Measurements from ENCODE around the gene GTF3C5. TPM values are rescaled to one million over a fixed set of nuclear protein-coding genes. Genes with fewer than 3 reads are reported as not detected.

The GTF3C5 gene
- total RNA-seq, 1 donor from 2014 or later = 65.1 TPM

DNA sequence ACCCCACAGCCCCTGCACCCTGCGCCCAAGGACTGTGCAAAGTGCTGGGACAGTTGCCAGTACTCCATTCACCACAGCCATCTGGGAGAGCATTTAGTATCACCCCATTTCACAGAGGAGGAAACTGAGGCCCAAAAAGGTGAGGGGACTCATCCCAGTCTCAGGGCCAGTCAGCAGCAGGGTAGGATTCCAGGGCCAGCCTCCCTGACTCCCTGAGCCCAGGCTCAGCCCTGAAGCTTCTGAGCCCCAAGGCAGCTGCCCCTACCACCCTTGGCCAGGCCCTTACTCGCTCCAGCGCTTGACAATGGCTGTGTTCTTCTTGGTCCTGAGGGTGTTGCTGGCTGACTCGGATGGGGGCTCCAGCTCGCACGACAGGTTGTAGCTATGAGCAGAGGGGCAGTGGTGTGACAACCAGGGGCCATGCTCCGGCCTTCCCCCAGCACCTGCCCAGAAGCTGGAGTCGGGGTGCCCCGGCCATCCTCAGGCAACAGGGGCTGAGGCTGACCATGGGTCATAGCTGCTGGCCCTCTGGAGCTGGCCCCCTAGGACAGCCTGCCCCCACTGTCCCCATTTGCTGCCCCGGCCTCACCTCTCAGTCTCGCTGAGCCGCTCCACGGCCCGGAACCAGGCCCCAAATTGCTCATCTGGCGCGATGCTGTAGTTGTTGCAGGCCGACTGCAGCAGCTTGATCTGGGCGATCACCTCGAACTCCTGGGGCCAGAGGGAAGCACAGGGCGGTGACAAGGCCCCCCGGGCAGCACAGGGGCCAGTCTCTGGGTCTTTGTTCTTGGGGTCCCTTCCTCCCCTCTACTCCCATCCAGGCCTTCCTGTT, 71.6 kb downstream of the GTF3C5 start:
- Mint-ChIP-seq H3K4me1 (ENCODE audit: unreplicated experiment) (peaks cover 2% of the 10 kb centered on the region), H3K27me3 (ENCODE audit: unreplicated experiment) (no peaks in the 10 kb centered on the region), H3K9me3 (ENCODE audit: unreplicated experiment) (no peaks in the 10 kb centered on the region), H3K4me3 (ENCODE audit: unreplicated experiment) (no peak overlapping the region), H3K36me3 (ENCODE audit: unreplicated experiment) (peaks cover 47% of the 10 kb centered on the region), H3K27ac (ENCODE audit: unreplicated experiment) (no peak overlapping the region)
- TF ChIP-seq, protein P1, sequence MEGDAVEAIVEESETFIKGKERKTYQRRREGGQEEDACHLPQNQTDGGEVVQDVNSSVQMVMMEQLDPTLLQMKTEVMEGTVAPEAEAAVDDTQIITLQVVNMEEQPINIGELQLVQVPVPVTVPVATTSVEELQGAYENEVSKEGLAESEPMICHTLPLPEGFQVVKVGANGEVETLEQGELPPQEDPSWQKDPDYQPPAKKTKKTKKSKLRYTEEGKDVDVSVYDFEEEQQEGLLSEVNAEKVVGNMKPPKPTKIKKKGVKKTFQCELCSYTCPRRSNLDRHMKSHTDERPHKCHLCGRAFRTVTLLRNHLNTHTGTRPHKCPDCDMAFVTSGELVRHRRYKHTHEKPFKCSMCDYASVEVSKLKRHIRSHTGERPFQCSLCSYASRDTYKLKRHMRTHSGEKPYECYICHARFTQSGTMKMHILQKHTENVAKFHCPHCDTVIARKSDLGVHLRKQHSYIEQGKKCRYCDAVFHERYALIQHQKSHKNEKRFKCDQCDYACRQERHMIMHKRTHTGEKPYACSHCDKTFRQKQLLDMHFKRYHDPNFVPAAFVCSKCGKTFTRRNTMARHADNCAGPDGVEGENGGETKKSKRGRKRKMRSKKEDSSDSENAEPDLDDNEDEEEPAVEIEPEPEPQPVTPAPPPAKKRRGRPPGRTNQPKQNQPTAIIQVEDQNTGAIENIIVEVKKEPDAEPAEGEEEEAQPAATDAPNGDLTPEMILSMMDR (IDR thresholded peaks at IDR 0.05) = no peak
- DNase-seq (ENCODE audit: extremely low spot score, unreplicated experiment) = no peak

DNA sequence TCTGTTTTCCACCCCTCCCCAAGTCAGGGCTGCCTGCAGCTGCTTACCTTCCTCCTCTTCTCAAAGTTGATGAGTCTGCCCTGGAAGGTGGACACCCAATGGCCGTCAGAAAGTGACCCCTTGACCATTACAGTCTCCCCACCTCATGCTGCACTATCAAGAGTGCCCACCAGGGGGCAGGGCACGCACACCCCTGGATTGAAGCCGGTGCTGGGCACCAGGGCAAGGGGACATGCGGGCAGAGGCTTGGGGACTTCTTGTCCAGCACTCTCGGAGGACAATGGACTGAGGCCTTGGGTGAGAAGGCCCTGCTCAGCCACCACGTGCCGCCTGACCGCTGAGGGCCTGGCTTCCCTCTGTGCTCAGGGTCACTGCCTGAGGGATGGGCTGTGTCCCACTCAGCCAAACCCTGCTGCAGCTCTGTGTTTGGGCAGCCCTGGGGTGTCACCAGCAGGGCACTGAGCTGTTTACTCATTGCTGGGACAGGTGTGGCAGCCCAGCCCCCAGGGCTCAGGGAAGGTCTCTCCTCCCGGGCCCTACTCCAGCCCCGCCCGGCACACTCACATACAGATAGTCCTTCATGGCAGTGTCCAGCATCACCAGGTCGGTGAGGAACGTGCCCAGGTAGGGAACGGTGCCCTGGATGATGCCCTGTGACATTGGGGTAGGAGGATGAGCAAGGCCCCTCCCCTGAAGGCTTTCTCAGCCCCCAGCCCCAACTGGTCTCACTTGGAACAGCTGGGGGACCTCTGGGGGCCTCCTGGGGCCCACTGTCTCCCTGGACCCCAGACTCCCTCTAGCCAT, 72.6 kb downstream of the GTF3C5 start:
- Mint-ChIP-seq H3K4me1 (ENCODE audit: unreplicated experiment) (peaks cover 2% of the 10 kb centered on the region), H3K27me3 (ENCODE audit: unreplicated experiment) (no peaks in the 10 kb centered on the region), H3K4me3 (ENCODE audit: unreplicated experiment) (no peak overlapping the region), H3K36me3 (ENCODE audit: unreplicated experiment) (peaks cover 43% of the 10 kb centered on the region), H3K9me3 (ENCODE audit: unreplicated experiment) (no peaks in the 10 kb centered on the region), H3K27ac (ENCODE audit: unreplicated experiment) (no peak overlapping the region)
- TF ChIP-seq, protein P1 (IDR thresholded peaks at IDR 0.05) = peak; percentile 94
- DNase-seq (ENCODE audit: extremely low spot score, unreplicated experiment) = no peak

DNA sequence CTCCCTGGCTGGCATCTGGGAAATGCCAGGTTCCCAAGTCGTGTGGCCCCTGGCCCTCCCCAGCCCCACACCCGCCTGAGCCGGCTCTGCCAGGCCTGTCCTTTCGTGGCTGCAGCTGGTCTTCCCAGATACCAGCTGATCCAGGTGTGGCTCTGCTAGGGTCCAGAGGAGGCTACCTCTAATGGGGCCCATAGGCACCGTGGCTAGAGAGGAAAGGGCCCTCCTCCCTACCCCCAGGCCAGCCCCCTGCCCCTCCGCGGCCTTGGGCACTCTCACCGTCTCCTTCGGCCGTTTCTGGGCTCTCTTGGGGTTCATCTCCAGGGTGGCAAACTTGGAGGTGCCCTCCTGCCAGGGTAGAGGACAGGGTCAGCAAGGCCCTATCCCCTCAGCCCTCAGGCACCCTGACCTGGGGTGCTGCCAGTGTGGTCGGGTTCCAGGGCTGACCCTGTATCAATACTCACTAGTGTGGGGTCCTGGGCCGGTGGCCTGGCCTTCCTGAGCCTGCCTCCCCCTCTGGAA, 73.2 kb downstream of the GTF3C5 start:
- Mint-ChIP-seq H3K27me3 (ENCODE audit: unreplicated experiment) (no peaks in the 10 kb centered on the region), H3K36me3 (ENCODE audit: unreplicated experiment) (peaks cover 37% of the 10 kb centered on the region), H3K4me3 (ENCODE audit: unreplicated experiment) (no peak overlapping the region)

DNA sequence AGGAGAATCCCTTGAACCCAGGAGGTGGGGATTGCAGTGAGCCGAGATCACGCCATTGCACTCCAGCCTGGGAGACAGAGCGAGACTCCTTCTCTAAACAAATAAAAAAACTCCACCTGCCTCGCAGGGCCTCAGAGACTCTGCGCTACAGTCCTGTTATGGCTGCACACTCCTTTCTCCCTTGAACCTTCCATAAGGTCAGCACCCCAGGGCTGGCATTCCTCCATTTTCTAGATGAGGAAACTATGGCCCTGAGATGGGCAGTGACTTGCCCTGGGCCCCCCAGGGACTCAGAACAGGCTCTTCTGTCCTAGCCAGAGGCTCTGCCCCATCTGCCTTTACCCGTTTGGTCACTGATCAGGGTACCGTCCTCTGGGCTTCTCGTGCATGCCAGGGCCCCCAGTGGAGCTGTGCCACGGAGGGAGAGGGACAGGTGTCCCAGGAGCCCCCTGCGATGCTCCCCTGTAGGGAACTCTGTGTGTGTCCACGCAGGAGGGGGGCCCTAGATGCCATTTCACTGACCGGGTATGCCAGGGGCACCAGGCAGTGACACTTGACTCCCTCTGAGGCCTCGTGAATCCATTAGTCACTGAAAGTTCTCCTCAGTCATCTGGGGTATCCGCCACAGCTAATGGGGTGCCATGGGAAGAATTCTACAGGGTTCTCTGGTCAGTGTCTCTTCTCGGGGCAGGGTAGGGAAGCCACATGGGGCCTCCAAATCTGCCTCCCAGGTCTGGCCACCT, 74.1 kb downstream of the GTF3C5 start:
- no peaks in the 10 kb centered on the region for H3K9me3 Mint-ChIP-seq (ENCODE audit: unreplicated experiment)
- no peak overlapping the region for H3K4me3 Mint-ChIP-seq (ENCODE audit: unreplicated experiment)
- DNase-seq (ENCODE audit: extremely low spot score, unreplicated experiment) = no peak
- H3K4me1 Mint-ChIP-seq (ENCODE audit: unreplicated experiment) = peaks cover 2% of the 10 kb centered on the region
- H3K36me3 Mint-ChIP-seq (ENCODE audit: unreplicated experiment) = peaks cover 40% of the 10 kb centered on the region
- TF ChIP-seq, protein P1 (IDR thresholded peaks at IDR 0.05) = no peak
- H3K27ac Mint-ChIP-seq (ENCODE audit: unreplicated experiment) = no peak overlapping the region
- H3K27me3 Mint-ChIP-seq (ENCODE audit: unreplicated experiment) = no peaks in the 10 kb centered on the region

More for the DNA sequence above, 73.2 kb downstream of the GTF3C5 start:
- peaks cover 2% of the 10 kb centered on the region for H3K4me1 Mint-ChIP-seq (ENCODE audit: unreplicated experiment)
- TF ChIP-seq, protein P1 (IDR thresholded peaks at IDR 0.05) = no peak
- H3K27ac Mint-ChIP-seq (ENCODE audit: unreplicated experiment) = no peak overlapping the region
- DNase-seq (ENCODE audit: extremely low spot score, unreplicated experiment) = no peak
- H3K9me3 Mint-ChIP-seq (ENCODE audit: unreplicated experiment) = no peaks in the 10 kb centered on the region

All from osteocyte (in vitro differentiated cells).